Measurements from ENCODE around the gene DES. TPM values are rescaled to one million over a fixed set of nuclear protein-coding genes. Genes with fewer than 3 reads are reported as not detected.

DES gene
- total RNA-seq, 4 donors from 2014 or later, result 82.0 to 574 (median 112) TPM

DNA sequence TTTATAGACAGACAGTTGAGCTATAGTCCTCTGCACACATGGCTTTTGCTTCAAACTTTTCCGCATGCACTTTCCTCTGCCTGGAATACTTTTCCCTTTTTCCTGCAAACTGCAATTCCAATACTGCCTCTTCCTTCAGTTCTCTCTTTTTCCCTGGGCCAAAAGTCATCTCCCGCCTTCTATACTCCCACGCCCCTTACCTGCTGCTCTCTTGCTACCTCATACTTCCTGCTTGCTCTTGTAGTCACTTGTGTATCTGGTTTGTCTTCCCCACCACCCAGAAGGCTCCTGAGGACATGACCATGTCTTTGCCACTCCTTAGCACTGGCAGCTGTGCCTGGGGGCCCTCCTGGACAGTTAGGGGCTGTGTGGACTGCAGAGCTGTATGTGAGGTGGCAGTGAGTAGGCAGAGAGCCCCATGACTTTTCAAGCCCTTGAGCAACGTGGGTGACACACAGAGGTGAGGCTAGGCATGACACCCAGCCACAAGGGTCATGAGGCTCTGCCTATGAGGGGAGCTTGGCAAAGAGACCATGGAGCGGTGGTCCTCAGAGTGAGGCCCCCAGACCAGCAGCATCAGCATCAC is 39.7 kb downstream of the DES start:
- Histone ChIP-seq H3K9me3 (no peaks in the 10 kb centered on the region), H3K4me3 (no peak overlapping the region), H3K27ac (peak overlapping the region in 1 of 4 donors; percentile 35), H3K27me3 (no peaks in the 10 kb centered on the region), H3K4me1 (no peaks in the 10 kb centered on the region), H3K36me3 (no peaks in the 10 kb centered on the region)
- DNase-seq, result no peak
- no peak for TF ChIP-seq POLR2A (IDR thresholded peaks at IDR 0.05)
- TF ChIP-seq, protein P1, sequence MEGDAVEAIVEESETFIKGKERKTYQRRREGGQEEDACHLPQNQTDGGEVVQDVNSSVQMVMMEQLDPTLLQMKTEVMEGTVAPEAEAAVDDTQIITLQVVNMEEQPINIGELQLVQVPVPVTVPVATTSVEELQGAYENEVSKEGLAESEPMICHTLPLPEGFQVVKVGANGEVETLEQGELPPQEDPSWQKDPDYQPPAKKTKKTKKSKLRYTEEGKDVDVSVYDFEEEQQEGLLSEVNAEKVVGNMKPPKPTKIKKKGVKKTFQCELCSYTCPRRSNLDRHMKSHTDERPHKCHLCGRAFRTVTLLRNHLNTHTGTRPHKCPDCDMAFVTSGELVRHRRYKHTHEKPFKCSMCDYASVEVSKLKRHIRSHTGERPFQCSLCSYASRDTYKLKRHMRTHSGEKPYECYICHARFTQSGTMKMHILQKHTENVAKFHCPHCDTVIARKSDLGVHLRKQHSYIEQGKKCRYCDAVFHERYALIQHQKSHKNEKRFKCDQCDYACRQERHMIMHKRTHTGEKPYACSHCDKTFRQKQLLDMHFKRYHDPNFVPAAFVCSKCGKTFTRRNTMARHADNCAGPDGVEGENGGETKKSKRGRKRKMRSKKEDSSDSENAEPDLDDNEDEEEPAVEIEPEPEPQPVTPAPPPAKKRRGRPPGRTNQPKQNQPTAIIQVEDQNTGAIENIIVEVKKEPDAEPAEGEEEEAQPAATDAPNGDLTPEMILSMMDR (IDR thresholded peaks at IDR 0.05), result peak in 4 of 6 experiments; percentile 4 to 25 (median 19)

DNA sequence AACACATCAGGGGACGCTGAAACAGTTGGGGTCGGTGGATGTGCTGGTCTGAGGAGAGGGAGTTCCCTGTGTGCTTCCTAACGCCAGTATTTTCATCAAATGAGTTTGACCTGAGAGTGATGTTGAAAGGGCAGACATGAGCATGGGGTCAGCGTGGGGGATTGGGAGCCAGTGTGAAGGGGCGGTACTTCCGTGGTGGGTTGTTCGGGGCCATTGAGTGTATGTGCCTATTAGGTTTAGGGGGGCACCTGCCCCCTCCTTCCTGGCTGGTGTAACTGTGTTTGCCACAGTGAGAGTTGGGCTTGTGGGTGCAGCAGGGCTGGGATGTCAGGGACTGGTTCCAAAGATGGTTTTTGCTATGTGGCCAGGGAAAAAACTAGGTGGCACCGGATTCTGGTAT is 40.8 kb downstream of the DES start:
- Histone ChIP-seq H3K9me3 (no peaks in the 10 kb centered on the region), H3K4me3 (no peak overlapping the region), H3K36me3 (no peaks in the 10 kb centered on the region), H3K4me1 (no peaks in the 10 kb centered on the region), H3K27ac (peak overlapping the region in 1 of 4 donors; percentile 81), H3K27me3 (no peaks in the 10 kb centered on the region)
- DNase-seq, result no peak
- no peak for TF ChIP-seq POLR2A (IDR thresholded peaks at IDR 0.05)
- TF ChIP-seq, protein P1 (IDR thresholded peaks at IDR 0.05), result no peak

DNA sequence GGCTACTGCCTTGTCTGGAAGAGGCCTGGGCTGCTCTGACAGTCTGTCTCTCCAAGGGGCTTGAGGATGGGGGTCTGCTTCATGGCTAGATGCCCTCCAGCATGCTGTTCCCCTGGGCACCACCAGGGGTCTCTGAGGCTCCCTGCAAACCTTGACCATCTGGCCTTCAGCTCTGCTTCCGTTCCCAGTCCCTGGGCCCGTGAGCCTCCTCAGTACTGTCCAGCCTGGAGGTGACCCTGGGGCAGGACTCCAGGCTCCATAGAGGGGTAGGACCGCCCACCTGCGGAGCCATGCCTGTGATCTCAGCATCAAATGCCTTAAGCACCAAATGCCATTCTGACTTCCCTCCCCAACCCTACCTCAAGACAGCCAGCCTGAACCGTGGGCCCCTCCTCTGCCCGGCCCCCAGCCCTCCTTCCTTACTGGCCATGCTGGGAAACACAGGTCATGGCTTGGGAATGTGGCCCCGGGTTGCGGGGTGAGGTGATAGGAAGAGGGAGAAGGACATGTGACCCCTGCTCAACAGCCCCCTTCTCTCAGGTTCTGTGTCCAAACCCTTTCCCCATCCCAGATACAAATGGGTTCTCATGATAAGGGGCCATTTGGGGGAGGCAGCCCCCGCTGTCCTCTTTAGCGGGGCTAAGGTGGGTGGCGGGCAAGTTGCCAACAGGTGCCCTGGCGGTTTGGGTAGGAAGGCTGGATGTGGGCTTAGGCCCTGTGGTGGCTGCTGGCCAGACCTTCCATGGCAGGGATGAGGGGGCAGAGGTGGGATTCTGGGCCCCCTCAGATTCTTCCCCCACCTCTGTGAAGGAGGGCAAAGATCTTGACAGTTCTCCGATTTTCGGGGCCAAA is 41.5 kb downstream of the DES start:
- TF ChIP-seq POLR2A (IDR thresholded peaks at IDR 0.05), result no peak
- TF ChIP-seq, protein P1 (IDR thresholded peaks at IDR 0.05), result peak; percentile 42 to 79 (median 70)
- no peaks in the 10 kb centered on the region for H3K4me1 ChIP-seq
- H3K9me3 ChIP-seq, result no peaks in the 10 kb centered on the region
- DNase-seq, result peak in 2 of 3 donors; percentile 29 to 75
- H3K4me3 ChIP-seq, result no peak overlapping the region
- peak overlapping the region in 2 of 4 donors; percentile 39 to 81 for H3K27ac ChIP-seq
- no peaks in the 10 kb centered on the region for H3K27me3 ChIP-seq
- no peaks in the 10 kb centered on the region for H3K36me3 ChIP-seq

DNA sequence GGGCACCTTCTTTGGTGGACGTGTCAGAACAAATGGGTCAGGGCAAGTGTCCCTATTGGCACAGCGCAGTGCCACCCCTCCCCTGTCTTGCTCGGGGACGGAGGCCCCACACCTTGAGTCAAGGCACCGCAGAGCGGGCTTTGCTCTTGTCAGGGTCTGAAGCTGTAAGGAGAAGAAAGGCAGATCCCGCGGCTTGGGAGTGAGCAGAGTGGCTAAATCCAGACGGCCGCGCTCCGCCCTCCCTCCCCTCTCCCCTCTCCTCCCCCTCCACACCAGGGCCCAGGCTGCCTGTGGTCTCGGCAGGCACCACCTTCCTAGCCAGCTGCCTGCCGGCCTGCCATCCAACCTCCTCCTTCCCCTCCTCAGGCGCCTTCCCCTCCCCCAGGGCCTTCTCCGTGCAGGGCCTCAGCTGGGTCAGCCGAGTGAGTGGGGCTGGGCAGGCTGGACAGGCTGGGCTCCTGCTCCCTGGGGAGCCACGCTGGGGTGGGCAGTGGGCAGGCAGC is 42.3 kb downstream of the DES start:
- DNase-seq, result no peak
- Histone ChIP-seq H3K36me3 (no peaks in the 10 kb centered on the region), H3K9me3 (no peaks in the 10 kb centered on the region), H3K4me1 (no peaks in the 10 kb centered on the region), H3K27me3 (no peaks in the 10 kb centered on the region), H3K4me3 (peak overlapping the region in 1 of 4 donors; percentile 12), H3K27ac (peak overlapping the region in 2 of 4 donors; percentile 39 to 81)
- no peak for TF ChIP-seq POLR2A (IDR thresholded peaks at IDR 0.05)
- TF ChIP-seq, protein P1 (IDR thresholded peaks at IDR 0.05), result no peak

DNA sequence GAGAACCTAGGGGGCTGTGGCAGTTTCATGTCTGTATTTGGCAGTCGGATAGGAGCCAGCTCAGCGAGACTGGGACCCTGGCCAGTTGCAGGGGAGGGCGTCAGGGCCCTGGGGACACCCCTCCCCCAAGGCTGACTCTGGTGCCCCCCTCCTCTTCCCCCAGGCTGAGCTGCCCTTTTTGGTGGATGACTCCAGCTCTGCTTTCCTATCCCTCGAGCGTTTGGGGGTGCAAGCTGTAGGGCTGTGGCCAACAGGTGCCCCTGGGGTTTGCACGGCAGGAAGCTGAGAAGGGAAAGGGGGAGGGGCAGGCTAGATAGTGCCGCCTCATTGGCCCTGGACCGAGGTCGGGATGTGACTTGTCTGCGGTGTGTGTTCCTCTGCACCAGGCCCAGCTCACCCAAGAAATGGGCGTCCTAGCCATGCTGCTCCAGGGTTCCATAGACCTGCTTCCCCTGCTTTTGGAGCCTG is 42.9 kb downstream of the DES start:
- no peaks in the 10 kb centered on the region for H3K27me3 ChIP-seq

More for the DNA sequence above, 42.9 kb downstream of the DES start:
- peak overlapping the region in 1 of 4 donors; percentile 12 for H3K4me3 ChIP-seq
- no peaks in the 10 kb centered on the region for H3K9me3 ChIP-seq
- H3K4me1 ChIP-seq, result no peaks in the 10 kb centered on the region
- DNase-seq, result no peak
- TF ChIP-seq POLR2A (IDR thresholded peaks at IDR 0.05), result no peak
- TF ChIP-seq, protein P1 (IDR thresholded peaks at IDR 0.05), result no peak
- peak overlapping the region in 2 of 4 donors; percentile 39 to 81 for H3K27ac ChIP-seq
- H3K36me3 ChIP-seq, result no peaks in the 10 kb centered on the region

All from Peyer's patch (tissue), 4 donors.